Stomach (tissue), 4 donors: ENCODE results near the gene PEX10.

Experiments
- CTCF ChIP-seq, 7 experiments: fragments of 450-650 bp in 4 of 7; fragments of 200-600 bp in 3 of 7; sonication (generic) in 3 of 7; IDR thresholded peaks; one replicate each; pipeline ENCODE4 v1.5.1; 2016 to 2019; ENCODE audit warnings: antibody characterized with exemption in 7 of 7, control low read depth in 2 of 7, mild to moderate bottlenecking in 1 of 7
- EP300 ChIP-seq: sonication (generic); formaldehyde crosslinking; IDR thresholded peaks from one replicate; pipeline ENCODE4 v1.6.1; 2017; ENCODE audit warnings: antibody characterized with exemption
- POLR2A ChIP-seq, 4 donors: fragments of 450-650 bp; IDR thresholded peaks; one replicate each; pipeline ENCODE4 v1.6.1; 2016; ENCODE audit warnings: antibody characterized with exemption in 4 of 4, control low read depth in 2 of 4, mild to moderate bottlenecking in 1 of 4, moderate library complexity in 1 of 4

GRCh38 chr1:2442661-2443060 is 30.3 kb upstream of the PEX10 start:
- TF ChIP-seq CTCF (IDR thresholded peaks at IDR 0.05), result no peak
- TF ChIP-seq EP300, result no peak
- no peak for TF ChIP-seq POLR2A (IDR thresholded peaks at IDR 0.05)
